SK-N-MC (cell line): ENCODE measurements around the gene RAC3.

ENCODE experiments used
- EZH2 ChIP-seq: fragments of 200-600 bp; sonication (generic); IDR thresholded peaks from one replicate; pipeline ENCODE4 v1.6.1; 2017; ENCODE audit warnings: antibody characterized with exemption
- FOXP2 ChIP-seq: optimal IDR thresholded peaks from 2 replicates; pipeline ENCODE3; 2011; ENCODE audit warnings: mild to moderate bottlenecking, moderate library complexity; ENCODE audit not compliant: insufficient read depth; ENCODE audit errors: extremely low read length, control extremely low read depth
- POLR2AphosphoS5 ChIP-seq: IDR thresholded peaks from 2 replicates; pipeline ENCODE4 v1.6.1; 2012; ENCODE audit warnings: mild to moderate bottlenecking, low read depth, low read length, borderline replicate concordance

- TF ChIP-seq POLR2AphosphoS5 (no peak), EZH2 (no peak), FOXP2 (no peak)
These were observed 21.2 kb downstream of the RAC3 start for GRCh38 chr17:82052638-82053059.
